HG02970 (cell line): ENCODE measurements around the gene ZNF444.
"Not testable (repeated sequence)": the region's sequence is repeated elsewhere in the genome, so short reads cannot be mapped to it uniquely, and the experiment has no call there.

Experiments
- ATAC-seq: cut with Tn5 transposase; IDR thresholded peaks from one replicate; pipeline ENCODE4 v1.9.1; 2021; ENCODE audit warnings: mild to moderate bottlenecking, moderate library complexity, moderate number of reproducible peaks; ENCODE audit not compliant: unreplicated experiment, low FRiP score

ZNF444 gene

GRCh38 chr19:56140583-56141416 lies at the start of gene ZNF444:
Gene ZNF444, plus strand, starts transcription at chr19:56141287. Its CDS starts 5,625 bp downstream, at chr19:56146912.
- ATAC-seq: peak; percentile 91

- ATAC-seq: no peak
Observed at GRCh38 chr19:56091751-56092546, 49.1 kb upstream of the ZNF444 start.

GRCh38 chr19:56092685-56093631 lies 48.1 kb upstream of the ZNF444 start:
- no peak for ATAC-seq

GRCh38 chr19:56094449-56094848 lies 46.6 kb upstream of the ZNF444 start:
- ATAC-seq: no peak

- no peak for ATAC-seq
Observed at GRCh38 chr19:56096665-56097064, 44.4 kb upstream of the ZNF444 start.

DNA sequence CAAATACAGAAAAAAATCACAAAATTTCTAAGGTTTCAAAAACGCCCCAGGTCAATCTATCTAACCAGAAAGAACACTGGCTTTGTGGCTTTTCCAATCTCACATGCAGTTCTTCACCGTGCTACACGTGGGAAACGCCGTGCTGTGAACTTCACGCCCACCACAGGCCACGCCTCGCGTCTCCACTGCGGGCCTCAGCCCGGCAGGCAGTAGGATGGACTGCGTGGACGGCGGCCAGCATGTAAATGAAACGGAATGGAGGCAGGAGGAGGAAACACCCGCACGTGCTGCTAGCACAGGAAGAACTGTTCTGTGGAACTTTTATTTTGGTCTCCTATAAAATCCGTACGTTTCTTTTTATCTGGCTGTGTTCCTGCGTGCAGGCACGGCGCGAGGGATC lies 43.8 kb upstream of the ZNF444 start:
- no peak for ATAC-seq

GRCh38 chr19:56097776-56098175 lies 43.3 kb upstream of the ZNF444 start:
- ATAC-seq: no peak

DNA sequence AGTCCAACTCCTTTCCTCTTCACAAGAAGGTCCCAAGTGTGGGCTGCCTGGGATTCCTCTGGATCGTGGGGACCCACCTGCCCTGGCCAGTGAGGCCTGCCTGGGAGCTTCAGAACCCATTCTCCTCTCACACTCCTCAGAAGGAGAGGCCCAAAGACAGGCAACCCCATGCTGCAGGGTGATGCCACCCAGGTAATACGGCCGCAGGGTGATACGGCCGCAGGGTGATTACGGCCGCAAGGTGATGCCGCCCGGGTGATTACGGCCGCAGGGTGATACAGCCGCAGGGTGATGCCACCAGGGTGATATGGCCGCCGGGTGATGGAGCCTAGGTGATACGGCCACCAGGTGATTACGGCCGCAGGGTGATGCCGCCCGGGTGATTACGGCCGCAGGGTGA lies 42.9 kb upstream of the ZNF444 start:
- not testable (repeated sequence) for ATAC-seq

DNA sequence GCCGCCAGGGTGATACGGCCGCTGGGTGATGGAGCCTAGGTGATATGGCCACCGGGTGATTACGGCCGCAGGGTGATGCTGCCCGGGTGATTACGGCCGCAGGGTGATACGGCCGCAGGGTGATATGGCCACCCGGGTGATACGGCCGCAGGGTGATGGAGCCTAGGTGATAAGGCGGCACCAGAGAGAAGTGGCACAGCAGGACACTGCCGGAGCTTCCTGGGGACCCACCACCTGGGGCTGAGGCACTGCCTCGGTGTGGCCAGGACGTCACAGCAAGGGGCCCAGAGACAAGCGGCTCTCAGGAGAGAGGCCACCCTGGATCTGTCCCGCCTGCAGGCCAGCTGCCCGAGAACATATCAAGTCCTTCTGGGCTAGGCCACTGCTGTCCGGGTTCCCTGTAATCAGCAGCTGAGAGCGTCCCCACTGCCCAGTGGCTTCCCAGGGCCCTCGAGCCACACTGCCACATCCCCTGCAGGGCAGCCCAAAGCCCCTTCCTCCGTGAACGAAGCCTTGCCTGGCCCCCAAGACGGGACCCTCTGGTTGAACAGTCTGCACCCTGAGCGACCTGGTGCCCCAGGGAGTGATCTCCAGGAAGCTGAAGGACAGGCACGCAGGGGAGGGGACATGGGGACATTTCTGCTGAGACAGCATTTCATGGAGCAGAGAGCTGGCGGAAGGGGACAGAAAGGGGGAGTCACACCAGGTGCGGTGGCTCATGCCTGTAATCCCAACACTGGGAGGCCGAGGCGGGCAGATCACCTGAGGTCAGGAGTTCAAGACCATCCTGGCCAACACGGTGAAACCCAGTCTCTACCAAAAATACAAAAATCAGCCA lies 42.1 kb upstream of the ZNF444 start:
- no peak for ATAC-seq

DNA sequence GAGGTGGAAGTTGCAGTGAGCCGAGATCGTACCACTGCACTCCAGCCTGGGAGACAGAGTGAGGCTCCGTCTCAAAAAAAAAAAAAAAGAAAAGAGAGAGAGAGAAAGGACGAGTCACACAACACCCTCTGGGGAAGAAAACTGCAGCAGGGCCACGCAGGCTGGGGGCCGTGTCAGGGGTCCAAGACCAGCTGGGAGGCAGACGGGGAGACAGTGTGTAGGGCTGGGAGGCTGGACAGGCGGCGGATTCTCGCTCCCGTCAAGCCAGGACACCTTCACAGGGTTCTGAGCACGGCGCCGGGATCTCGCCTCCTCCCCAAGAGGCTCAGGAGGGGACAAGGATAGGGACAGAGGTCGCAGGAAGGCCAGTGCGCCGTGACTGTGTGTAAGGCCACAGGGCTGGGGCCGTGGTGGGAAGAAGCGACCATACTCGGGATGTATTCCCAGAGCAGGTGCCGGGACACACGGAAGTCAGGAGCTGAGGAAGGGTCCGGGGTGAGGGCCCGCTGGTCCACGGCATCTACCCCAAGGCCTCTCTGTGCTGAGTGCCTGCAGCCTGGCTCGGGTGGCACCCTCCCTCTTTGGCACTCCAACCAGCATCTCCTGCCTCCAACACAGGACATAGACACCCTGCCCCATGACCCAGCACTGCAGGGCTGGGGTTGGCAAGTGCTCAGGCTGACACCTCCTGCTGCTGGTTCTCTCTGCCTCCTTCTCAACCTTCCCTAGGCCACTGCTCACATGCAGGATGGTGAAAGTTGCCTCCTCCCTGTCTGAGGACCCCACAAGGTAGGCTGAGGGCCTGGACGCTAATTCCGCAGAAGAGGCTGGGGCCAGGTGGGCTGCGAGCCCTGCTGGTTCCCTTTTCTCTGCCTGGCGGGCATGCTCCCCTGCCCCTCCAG lies 41.2 kb upstream of the ZNF444 start:
- ATAC-seq: no peak

GRCh38 chr19:56101095-56101494 lies 40.0 kb upstream of the ZNF444 start:
- no peak for ATAC-seq

DNA sequence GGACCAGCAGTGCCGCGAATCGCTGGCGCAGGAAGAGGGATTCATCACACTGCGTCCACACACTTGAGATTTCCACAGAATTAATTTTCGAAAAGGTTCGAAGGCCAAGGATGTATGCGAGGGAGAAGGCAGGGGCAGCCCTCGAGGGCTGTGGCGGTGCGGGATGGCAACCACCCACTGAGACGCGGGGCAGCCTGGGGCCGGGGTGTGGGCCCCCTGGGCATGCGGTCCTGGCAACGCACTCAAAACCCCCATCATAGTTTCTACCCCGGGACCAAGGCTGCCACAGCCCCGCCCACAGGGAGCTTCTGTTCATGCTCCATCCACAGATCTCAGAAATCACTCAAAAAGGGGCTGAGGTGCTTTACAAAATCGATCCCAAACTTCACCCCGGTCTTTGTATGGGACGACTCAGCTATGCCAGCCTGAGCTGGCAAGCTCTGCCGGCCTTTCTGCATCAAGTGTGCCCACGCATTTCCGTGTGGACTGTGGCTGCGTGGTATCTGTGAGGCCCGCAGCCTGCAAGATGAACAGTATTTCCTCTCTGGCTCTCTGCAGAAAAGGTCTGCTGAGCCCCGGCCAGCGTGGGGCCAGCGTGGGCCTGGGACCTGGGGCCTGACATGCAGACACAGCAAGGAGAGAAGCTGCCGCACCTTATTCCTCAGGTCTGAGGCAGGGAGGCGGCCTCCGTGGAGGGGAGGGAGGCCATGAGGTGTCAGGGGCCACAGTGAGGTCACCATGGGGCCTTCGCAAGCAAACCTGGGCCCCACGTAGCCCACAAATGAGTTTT lies 39.1 kb upstream of the ZNF444 start:
- no peak for ATAC-seq

DNA sequence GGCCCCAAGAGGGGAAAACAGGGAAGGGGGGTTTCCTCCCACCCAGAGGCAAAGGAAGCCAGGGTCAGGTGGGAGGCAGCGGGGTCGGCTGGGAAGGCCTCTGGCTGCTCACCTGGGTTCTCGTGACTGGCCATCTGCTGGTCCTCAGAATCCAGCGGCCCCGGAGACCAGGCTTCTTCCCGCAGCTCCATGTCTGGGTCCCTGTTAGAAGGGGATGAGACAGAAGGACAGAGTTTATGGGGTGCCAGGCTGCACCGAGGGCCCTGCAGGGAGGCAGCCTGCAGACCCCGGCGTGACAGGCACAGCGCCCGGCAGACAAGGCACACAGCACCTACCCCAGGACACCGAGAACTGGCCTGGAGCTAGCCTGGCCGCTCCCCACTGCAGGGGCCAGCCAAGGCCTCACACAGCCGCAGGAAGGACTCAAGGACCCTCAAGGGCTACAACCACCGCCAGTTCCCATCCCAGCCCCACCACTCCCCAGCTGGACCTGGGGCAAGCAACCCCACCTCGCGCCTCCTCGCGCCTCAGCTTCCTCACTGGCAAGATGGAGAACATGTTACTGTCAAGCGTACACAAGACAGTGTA lies 38.0 kb upstream of the ZNF444 start:
- ATAC-seq: no peak

DNA sequence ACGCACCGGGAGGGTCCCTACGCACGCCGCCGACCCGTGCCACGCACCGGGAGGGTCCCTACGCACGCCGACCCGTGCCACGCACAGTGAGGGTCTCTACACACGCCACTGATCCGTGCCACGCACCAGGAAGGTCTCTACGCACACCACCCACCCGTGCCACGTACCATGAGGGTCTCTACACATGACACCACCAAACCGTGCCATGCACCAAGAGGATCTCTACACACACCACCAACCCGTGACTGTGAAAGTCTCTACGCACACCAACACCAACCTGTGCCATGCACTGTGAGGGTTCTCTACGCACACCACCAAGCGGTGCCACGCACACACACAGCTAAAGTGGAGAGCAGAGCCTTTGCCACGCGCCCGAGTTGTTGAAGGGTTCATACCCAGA lies 36.7 kb upstream of the ZNF444 start:
- no peak for ATAC-seq

DNA sequence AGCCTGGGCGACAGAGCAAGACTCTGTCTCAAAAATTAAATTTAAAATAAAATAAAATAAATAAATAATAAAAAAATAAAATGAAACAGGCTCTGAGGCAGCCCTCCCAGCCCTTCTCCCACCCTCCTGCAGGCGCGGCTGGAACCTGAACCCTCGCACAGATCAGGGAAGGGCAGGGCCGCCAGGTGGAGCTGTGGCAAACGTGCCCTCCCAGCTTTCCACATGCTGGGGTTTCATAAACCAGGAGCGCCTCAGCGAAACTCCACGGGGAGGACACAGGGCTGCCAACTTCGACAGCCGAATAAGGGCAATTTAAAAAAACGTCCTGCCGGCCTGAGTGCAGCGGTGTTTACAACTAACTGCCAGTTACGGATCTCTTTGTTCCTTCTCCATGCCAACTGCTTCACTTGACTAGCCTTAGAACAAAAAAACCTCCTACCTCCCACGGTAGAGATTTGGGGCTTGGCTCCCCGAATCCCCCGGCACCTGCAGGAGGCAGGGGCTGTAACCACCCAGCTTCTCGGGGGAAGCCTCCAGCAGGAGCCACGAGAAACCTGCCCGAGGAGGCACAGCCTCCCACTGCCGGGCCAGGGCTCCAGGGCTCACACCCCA lies 35.9 kb upstream of the ZNF444 start:
- no peak for ATAC-seq

- ATAC-seq: not testable (repeated sequence)
Observed at GRCh38 chr19:56105831-56106396, 35.2 kb upstream of the ZNF444 start.

GRCh38 chr19:56106397-56106849 lies 34.7 kb upstream of the ZNF444 start:
- ATAC-seq: no peak
